Measurements from ENCODE around the gene ZCCHC14. TPM values are rescaled to one million over a fixed set of nuclear protein-coding genes. Genes with fewer than 3 reads are reported as not detected.

The ZCCHC14 gene
- total RNA-seq, 1 experiment from 2014 or later, result 45.4 TPM

GRCh38 chr16:87536795-87537142, 43.9 kb upstream of the ZCCHC14 start:
- BruUV-seq (replicated peaks), result no TSS peak
- intact Hi-C loops (cut with micrococcal nuclease; ENCODE audit: unreplicated experiment), result no loop called here
- no peak for TF ChIP-seq CTCF (IDR thresholded peaks at IDR 0.05; ENCODE audit: unreplicated experiment)
- peaks cover 100% of the 10 kb centered on the region for H3K27me3 Mint-ChIP-seq (ENCODE audit: unreplicated experiment)
- no peak for DNase-seq
- H3K4me3 Mint-ChIP-seq (ENCODE audit: low read depth, unreplicated experiment), result no peak overlapping the region
- CTCF ChIA-PET, result no interaction called here
- no peaks in the 10 kb centered on the region for H3K36me3 Mint-ChIP-seq (ENCODE audit: insufficient read depth, unreplicated experiment)
- H3K9me3 Mint-ChIP-seq (ENCODE audit: low read depth, unreplicated experiment), result peaks cover 4% of the 10 kb centered on the region
- H3K27ac Mint-ChIP-seq (ENCODE audit: unreplicated experiment), result no peak overlapping the region
- H3K4me1 Mint-ChIP-seq (ENCODE audit: low read depth, unreplicated experiment), result no peaks in the 10 kb centered on the region

- Mint-ChIP-seq H3K4me3 (ENCODE audit: low read depth, unreplicated experiment) (no peak overlapping the region), H3K4me1 (ENCODE audit: low read depth, unreplicated experiment) (no peaks in the 10 kb centered on the region), H3K27ac (ENCODE audit: unreplicated experiment) (no peak overlapping the region), H3K27me3 (ENCODE audit: unreplicated experiment) (peaks cover 100% of the 10 kb centered on the region), H3K9me3 (ENCODE audit: low read depth, unreplicated experiment) (peaks cover 4% of the 10 kb centered on the region), H3K36me3 (ENCODE audit: insufficient read depth, unreplicated experiment) (no peaks in the 10 kb centered on the region)
- no peak for TF ChIP-seq CTCF (IDR thresholded peaks at IDR 0.05; ENCODE audit: unreplicated experiment)
- intact Hi-C loops (cut with micrococcal nuclease; ENCODE audit: unreplicated experiment), result no loop called here
- CTCF ChIA-PET, result no interaction called here
- no TSS peak for BruUV-seq (replicated peaks)
- no peak for DNase-seq
Observed at GRCh38 chr16:87535855-87536794, 43.3 kb upstream of the ZCCHC14 start.

- BruUV-seq (replicated peaks), result no TSS peak
Observed at GRCh38 chr16:87535457-87535854, 42.6 kb upstream of the ZCCHC14 start.

GRCh38 chr16:87534751-87535150, 41.9 kb upstream of the ZCCHC14 start:
- no peaks in the 10 kb centered on the region for H3K4me1 Mint-ChIP-seq (ENCODE audit: low read depth, unreplicated experiment)
- H3K27ac Mint-ChIP-seq (ENCODE audit: unreplicated experiment), result no peak overlapping the region
- H3K4me3 Mint-ChIP-seq (ENCODE audit: low read depth, unreplicated experiment), result no peak overlapping the region
- H3K27me3 Mint-ChIP-seq (ENCODE audit: unreplicated experiment), result peaks cover 100% of the 10 kb centered on the region
- intact Hi-C loops (cut with micrococcal nuclease; ENCODE audit: unreplicated experiment), result no loop called here
- no peak for DNase-seq
- TF ChIP-seq CTCF (IDR thresholded peaks at IDR 0.05; ENCODE audit: unreplicated experiment), result no peak
- CTCF ChIA-PET, result no interaction called here
- peaks cover 4% of the 10 kb centered on the region for H3K9me3 Mint-ChIP-seq (ENCODE audit: low read depth, unreplicated experiment)
- no peaks in the 10 kb centered on the region for H3K36me3 Mint-ChIP-seq (ENCODE audit: insufficient read depth, unreplicated experiment)
- no TSS peak for BruUV-seq (replicated peaks)

More at GRCh38 chr16:87535457-87535854, 42.6 kb upstream of the ZCCHC14 start:
- CTCF ChIA-PET, result no interaction called here
- H3K36me3 Mint-ChIP-seq (ENCODE audit: insufficient read depth, unreplicated experiment), result no peaks in the 10 kb centered on the region
- no peaks in the 10 kb centered on the region for H3K4me1 Mint-ChIP-seq (ENCODE audit: low read depth, unreplicated experiment)
- DNase-seq, result no peak
- TF ChIP-seq CTCF (IDR thresholded peaks at IDR 0.05; ENCODE audit: unreplicated experiment), result no peak
- no peak overlapping the region for H3K4me3 Mint-ChIP-seq (ENCODE audit: low read depth, unreplicated experiment)
- H3K9me3 Mint-ChIP-seq (ENCODE audit: low read depth, unreplicated experiment), result peaks cover 4% of the 10 kb centered on the region
- H3K27ac Mint-ChIP-seq (ENCODE audit: unreplicated experiment), result no peak overlapping the region
- intact Hi-C loops (cut with micrococcal nuclease; ENCODE audit: unreplicated experiment), result no loop called here
- peaks cover 100% of the 10 kb centered on the region for H3K27me3 Mint-ChIP-seq (ENCODE audit: unreplicated experiment)

Data from Calu3 (cell line).